DMS114 treated with DMSO at 0.1 percent for 48 hours (cell line): ENCODE measurements around the gene METTL25B.
A peak's percentile ranks its signal among the peaks of the same experiment; 100 is the strongest.

Experiments
- DNase-seq: peaks from one replicate; lab custom pipeline; 2025; ENCODE audit not compliant: unreplicated experiment; lab: John Stamatoyannopoulos, UW

Gene METTL25B

DNA sequence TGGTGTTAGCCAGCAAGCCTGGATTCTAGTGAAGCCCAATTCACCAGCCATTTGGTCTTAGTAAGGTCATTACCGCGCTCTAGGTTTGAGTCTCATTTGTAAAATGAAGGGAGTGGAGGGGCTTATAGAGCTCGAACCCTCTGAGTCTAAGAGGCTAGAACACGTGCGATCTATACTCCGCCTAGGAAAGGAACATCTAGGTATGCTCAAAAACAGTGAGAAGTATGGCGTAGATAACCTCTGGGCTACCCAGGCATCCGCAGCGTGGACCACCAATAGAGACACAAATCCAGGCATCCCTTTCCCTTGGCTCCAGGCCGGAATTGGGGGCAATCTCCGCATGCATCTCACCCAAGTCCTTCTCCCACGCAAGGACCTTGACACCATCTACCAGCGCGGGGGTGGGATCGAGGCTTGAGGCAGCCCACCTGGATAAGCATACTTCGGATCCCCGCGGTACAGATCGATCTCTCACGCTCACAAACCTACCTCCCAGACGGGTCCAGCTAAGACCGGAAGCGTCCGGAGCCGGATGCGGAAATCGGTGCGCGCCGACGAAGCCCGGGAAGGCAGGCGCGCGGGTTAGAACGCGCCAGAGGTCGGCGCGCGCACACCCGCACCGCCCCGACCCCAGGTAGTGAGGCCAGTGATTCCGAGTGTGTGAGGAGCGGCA, at the start of gene METTL25B:
Gene METTL25B, plus strand, starts transcription at position 544 of the 673 bp plus-strand sequence. CDS start 636 bp downstream, outside the sequence.
- DNase-seq: peak; percentile 85

DNA sequence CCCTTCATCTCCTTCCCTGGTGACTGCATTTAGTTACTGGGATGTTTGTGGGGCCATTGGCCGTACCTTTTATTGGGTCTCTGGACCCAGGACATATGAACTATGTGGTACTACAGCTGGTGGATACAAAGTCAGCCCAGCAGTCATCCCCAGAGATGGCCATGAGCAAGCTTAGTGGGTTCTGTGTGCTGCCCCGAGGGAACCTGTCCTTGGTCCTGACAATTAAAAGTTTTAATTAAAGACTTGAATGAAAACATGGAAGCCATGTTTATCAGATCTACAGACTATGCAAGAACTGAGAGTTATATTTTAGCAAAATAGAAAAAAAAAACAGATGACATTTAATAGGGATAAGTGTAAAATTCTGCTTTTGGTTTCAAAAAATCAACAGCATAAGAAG, 48.2 kb upstream of the METTL25B start:
- DNase-seq: no peak

DNA sequence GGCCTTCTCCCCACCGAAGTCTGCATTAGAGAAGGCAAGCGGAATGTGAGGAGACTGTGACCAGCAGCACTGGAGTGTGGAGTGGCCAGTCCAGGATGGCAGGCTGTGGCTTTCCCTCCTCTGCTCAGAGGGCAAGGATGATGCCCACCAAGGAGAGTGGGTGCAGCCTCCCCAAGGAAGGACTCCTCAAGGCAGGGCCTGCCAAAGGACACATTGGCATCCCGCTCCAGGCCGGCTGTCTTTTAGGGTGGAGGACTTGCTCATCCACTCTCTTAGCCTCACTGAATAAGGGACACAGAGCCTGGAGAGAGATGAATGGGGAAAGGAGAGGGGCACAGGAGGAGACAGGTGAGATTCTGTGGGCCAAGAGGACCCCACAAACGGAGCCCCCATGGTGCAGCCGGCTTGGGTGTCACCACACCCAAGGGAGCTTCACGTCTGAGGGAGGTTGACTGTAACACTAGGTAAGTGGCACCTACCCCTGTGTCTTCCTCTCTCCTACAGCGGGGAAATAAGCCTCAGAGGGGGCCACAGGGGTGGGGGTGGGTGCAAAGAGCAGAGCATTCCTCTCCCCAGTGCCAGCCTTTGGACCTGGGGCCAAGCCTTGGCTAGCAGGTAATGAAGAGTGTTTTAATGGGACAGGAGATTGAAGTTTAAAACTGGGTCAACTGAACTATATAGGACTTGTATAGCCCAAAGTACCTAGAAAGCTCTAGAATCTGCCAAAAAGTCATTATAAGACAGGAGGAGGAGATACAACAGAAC, 46.9 kb upstream of the METTL25B start:
- DNase-seq: no peak

DNA sequence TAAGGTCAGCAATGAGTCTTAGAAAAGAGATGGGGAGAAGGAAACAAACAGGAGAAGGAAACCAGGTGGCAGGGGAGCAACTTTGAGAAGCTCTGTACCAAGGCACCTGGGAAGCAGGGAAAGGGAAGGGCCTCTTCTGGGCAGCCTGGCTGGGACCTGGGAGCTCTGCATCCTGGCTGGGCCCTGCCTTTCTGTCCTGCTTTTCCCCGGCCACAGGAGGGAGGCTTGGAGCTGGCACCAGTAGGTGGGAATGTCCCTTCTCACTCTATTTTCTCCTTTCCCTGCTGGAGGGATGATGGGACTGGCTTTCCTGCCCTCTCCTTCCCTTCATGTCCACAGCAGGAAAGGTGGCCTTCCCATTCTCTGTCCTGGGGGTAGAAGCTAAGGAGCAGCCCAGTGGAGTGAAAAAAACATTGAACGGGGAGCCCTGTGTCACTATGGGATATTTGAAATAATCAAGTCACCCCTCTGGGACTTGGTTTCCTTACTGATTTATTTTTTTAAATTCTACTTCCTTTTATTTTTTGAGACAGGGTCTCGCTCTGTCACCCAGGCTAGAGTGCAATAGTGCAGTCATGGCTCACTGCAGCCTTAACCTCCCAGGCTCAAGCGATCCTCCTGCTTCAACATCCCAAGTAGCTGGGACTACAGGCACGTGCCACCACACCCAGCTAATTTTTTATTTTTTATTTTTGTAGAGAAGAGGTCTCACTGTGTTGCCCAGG, 45.9 kb upstream of the METTL25B start:
- DNase-seq: peak; percentile 34

DNA sequence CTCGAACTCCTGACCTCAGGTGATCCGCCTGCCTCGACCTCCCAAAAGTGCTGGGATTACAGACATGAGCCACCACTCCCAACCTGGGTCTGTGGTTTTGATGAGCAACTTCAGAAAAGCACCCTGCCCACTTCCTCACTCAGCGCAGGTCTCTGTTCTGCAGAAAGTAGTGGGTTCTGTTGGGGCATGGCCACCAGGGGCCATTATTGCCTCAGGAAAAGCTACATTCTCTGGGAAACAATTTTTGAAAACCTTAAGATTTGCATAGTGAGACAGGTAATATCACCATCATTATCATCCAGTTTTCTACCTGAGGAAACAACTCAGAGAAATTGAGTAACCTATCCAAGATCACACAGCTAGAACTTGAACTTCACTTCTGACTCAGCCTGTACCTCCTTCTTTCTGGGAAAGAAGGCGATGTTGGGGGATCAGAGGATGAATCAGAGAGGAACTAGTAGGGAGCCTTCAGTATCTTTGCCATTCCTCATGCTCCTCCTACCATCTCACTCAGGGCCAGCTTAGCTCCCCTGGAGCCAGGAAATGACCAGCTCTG, 44.0 kb upstream of the METTL25B start:
- DNase-seq: no peak

DNA sequence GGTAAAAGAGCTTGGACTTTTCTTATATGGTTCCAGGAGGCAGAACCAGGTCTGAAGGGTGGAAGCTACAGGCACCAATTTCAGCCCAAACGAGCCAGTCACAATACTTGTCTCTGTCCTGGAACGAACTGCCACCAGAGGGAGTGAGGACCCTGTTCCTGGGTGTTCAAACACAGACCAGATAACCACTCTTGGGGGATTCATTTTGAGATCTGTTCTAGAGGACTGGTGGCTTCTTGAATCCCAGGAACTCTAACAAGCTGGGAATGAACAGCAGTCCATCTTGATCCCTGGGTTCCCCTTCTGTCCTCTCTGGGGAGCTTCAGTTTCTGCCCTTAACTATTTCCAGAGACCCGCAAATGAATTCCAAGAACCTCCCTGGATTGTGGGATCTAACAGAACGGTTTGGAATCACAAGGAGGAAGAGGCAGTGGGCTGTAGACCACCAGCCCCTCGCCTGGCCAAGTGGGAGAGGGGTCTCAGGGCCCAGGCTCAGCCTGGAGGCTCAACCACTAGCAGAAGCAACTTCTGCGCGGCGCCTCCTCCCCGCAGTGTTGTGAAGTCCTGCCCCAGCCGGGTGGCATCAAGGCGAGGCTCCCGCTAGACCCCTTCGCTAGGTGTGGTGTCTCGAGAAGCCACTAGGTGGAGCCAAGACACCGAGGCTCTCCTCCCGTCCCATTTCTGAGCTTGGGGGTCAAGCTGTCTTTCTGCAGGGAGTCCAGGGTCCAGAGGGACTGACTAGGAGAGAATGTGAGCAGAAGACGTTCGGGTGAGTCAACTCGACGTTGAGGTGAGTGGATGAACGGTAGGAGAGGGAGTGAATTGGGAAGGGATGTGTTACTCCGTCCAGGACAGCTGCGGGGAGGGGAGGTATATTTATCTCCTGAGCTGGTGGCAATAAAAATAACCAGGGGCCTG, 39.0 kb upstream of the METTL25B start:
- peak; percentile 86 for DNase-seq

DNA sequence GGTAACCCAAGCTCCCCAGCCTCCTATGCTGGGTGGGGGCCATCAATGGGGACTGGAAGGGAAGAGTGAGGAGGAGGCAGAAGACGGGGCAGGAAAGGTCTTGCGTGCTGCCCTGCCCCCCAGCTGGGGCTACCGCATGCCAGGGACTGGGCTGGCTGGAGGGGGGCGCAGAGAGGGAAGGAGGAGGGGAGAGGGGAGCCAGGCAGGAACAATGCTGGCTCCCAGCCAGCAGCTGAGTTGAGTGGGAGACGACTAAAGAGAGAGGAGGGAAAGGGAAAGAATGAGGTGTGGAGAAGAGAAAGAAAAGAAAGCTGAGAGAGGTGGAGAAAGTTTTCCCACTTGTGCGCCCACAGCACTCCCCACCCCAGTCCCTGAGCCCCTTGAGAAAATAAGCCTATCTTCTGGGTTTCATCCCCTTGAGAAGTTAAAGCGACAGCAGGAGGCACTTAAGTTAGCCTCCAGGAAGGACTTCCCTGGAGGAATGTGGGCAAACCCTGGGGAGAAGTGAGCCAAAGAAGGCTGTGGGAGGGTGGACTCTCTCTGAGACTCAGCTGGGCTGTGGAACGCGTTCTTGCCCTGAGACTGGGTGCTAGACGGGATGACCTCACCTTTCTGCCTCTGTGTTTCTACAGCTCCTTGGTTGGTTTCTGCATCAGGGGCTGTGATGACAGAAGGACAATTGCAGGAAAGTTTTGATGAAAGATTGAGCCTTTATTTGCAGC, 38.2 kb upstream of the METTL25B start:
- no peak for DNase-seq

DNA sequence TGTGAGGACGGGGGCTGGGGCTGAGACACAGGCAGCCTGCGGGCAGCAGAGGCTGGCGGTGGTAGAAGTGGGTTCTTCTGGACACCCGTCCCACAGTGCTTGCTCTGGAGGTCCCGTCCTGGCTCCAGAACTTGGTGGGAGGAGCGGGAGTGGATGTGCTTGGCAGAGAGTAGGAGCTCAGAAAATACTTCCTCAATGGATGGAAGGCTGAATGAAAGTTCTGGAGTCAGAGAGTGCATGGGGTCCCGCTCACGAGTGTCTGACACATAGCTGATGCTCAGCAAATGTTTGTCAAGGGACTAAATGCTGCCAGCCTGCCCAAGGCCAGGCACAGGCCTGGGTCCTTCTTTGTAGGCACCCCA, 37.6 kb upstream of the METTL25B start:
- no peak for DNase-seq

DNA sequence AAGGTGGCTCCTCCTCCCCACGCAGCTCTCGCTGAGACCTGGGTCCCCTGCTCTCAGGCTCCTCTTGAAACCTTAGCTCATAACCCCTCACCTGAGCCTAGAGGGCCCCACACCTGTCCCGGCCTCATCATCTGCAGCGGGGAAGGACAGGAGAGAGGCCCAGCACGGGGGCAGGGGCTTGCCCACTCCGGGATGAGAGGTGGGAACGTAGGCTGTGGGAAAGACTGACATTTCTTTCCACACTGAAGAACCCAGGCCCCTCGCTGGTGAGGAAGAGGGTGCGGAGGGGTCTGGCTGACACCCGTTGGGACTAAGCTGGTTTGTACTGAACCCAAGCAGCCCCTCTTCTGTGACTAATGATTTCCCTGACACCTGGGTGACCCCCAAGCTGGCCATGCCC, 37.1 kb upstream of the METTL25B start:
- no peak for DNase-seq

DNA sequence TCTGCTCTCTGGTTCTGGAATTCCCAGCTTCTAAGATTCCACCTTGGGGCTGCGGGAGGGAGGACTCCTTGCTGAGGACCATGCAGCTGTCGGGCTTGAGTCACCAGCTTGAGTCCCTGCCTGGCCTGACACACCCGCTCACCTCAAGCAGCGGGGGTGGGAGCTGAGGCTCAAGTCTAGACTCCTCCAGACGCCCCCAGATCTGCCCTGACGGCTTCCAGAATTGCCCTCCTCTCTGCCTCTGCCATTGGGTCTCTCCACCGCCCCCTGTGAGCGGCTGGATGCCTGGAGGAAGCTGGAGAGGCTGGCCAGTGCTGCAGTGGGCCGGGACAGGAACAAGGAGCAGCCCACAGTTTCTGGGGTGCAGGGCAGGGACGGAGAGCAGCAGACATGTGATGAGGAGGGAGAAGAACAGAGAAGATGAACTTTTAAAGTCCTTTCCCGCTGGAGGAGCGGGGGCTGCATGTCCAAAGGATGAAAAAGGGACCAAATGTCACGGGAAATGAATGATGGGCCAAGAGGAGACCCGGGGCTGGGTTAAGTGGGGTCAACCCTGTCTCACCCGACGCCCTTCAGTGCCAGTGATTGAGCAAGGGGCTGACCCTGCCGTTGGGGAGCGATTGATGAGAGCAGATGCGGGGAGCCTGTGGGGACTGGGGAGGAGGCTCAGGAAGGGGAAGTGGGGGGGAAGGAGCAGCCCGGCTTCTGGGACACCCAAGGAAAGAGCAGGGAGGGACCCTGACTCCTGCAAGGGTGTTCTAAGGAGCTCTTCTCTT, 36.4 kb upstream of the METTL25B start:
- DNase-seq: no peak

DNA sequence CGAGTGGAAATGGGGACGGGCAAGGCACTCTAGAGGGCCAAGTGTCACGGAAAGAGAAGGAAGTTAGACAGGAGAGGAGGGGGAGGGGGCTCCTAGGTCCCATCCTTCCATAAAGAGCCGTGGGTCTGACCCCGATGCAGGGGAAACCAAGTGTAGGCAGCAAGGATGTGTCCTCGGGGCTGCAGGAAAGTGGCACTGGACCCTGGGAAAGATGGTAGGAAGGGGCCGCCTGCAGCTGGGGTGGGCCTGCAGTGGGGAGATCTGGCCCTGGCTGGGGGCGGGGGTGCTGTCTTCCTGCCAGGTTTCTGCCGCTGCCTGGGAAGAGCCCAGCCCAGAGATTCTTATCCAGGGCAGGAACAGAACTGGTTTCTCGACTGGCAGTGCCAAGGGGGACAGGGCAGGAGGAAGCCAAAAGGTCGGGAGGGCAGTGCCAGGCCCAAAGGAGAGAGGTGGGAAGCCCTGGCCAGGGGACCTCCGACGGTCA, 35.8 kb upstream of the METTL25B start:
- no peak for DNase-seq

DNA sequence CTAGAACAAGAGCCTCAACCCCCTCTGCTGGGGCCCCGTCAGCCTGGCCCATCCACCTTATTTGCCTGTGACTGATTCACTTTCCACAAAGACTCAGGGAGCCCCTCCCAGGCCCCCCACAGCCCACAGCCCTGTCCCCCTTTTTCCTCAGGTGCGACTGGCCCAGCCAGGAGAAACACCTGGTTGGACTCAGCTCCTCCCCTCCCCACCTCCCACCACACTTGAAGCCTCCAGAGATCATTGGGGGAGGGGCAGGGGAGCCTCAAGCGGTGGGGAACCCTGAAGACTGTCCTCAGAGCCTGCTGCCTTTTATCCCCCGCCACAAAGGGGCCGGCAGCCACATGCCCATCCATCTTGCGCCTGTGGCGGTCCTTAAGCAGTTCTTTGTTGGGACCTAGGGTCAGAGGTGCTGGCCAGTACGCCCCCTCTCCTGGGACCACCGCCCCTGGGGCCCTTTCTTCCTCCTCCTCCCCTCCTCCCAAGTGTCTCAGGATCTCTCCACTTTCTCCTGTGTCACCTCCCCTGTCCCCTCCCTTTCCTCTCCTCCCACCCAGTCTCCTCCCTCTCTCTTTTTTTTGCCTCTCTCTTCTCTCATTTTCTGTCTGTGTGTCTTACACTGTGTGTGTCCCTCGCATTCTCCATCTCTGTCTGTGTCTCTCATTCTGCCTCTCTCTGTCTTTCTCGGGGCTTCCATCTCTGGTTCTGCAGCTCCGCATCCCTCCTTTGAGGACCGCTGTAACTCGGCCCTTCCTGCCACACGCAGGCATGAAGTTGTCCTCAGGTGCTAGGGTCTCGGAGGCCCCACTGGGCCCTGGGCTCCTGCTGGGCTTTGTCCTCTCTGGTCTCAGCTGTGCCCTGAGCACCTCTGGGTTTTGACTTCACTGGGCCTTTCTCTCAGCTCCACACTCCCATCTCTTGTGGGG, 35.1 kb upstream of the METTL25B start:
- DNase-seq: no peak

DNA sequence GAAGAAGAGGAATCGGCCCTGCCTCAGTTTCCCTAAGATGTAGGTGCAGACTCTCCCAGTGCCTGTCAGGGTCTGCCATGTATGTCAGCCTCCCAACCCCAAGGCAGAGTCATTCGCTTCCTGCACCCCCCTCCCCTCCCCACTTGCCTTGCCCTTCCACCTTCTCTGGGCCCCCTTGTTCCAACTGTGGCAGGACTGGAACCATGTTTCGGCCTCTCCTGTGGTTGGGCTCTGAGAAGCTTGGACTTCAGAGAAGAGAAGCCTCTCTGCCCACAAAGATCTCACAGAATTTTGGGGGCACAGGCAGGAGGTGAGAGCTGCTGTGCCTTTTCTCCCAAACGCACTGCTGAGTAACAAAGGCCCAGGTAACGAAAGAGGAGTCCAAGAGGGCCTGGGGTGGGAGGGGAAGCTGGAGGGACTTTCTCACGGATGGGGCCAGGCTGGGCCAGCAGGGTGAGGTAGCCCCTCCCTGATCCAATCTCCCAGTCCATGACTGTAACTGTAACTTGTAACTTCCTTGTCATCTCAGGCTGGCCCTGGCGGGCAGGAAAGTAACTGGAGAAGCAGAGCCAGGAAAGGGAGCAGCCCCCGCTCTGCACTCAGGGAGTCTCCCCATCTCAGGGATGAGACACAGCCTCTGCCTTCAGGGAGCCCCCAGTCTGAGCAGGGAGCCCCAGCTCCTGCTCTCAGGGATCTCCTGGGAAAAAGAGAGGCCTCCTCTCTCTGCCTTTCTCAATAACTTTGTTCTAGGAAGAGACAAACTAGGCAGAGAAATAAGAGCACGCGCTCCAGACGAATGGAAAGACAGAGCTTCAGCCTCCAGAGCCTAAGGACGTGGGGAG, 34.2 kb upstream of the METTL25B start:
- no peak for DNase-seq

DNA sequence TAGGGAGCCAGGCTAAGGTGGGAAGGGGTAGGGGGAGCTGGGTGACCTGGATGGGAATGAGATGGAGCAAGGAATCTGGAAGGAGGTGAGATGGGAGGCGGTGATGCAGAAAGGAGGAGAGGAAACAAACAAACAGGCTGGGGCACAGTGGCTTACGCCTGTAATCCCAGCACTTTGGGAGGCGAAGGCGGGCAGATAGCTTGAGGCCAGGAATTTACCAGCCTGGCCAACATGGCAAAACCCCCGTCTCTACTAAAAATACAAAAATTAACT, 33.6 kb upstream of the METTL25B start:
- DNase-seq: no peak

DNA sequence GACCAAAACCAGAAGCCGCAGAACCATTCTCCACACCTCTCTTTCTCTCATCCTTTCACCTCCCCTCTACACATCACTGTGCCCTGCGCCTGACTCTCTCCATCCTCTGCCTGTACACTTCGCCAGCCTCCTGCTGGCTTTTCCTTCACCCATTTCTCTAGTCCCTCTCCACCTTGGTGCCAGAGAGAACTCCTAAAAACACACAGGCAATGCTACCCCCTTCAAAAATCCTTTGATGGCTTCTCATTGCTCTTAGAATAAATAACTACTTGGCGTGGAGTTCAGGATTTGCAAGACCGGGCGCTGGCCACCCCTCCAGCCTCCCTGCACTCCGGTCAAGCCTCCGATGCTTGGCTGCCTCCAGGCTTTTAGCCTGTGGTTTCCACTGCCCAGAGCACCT, 31.5 kb upstream of the METTL25B start:
- DNase-seq: no peak

DNA sequence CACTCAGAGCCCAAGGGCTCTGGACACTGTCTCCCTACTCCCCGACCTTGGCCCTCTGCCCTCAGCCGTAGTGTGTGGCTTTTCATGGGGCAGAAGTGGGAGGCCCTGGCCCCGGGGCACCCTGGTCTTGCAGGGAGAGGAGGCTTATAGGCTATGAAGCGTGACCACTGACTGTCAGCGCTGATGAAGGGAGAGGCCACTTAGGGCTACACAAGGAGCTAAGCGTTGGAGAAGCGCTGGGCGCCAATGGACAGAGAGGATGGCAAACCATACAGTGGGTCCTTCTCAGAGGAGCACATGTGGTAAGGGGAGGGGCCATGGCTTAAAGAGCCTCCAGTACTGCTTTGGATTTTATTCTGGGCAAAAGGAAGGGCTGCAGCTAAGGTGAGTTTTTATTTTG, 30.8 kb upstream of the METTL25B start:
- no peak for DNase-seq

DNA sequence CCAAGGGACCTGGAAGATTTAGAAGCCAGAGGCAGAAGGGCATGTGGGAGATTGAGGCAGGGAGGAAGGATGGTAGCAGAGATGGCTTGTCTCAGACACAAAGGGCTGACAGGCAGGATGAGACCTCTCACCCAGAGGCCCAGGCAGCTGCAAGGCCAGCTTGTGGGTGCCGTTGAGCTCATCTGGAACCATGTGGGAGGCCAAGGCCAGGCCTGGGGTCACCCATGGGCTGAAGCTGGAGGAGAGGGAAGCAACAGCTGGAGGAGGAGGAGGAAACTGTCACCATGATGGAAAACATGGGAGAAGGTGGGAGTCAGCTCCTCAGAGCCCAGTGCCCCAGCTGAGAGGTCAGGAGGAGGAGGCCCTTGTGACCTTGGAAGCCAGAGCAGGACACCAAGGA, 29.3 kb upstream of the METTL25B start:
- DNase-seq: no peak
